Central memory CD4-positive, alpha-beta T cell (primary cell): ENCODE results near the gene CD1C.
A peak's percentile ranks its signal among the peaks of the same experiment; 100 is the strongest.
"Not testable (repeated sequence)": the region's sequence is repeated elsewhere in the genome, so short reads cannot be mapped to it uniquely, and the experiment has no call there.

Experiments used
- DNase-seq: peaks from one replicate; pipeline ENCODE4 v3.0.0; 2022
- total RNA-seq, 3 experiments: gene quantifications; one replicate each; lab custom pipeline; 2026; lab: John Stamatoyannopoulos, UW

The CD1C gene
- 0 to 0.07 (median 0) reads per million in 3 experiments for total RNA-seq

DNA sequence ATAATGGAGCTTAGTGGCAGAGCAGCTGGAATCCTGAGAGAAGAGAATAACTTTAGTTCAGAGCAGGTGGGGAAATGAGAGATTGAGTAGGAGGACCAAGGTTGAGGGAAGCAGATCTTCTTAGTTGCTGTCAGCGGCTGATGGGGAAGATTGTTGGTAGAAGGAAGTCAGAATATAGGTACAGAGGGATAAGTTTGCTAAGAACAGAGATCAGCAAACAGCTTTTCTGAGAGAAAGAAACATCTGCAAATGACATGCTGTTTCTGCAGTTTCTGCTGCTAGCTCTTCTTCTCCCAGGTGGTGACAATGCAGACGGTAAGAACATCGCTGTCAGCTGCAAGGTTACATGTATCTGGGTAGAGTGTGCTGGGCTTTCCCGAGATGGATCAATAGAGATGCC, at the start of gene CD1C:
CD1C (plus strand) TSS at position 113 of the 400 bp plus-strand sequence; CDS start at position 255, 142 bp downstream.
- no peak for DNase-seq

- no peak for DNase-seq
Measured at GRCh38 chr1:158246650-158247049, 43.1 kb upstream of the CD1C start.

GRCh38 chr1:158248118-158248517, 41.6 kb upstream of the CD1C start:
- DNase-seq: peak; percentile 55

DNA sequence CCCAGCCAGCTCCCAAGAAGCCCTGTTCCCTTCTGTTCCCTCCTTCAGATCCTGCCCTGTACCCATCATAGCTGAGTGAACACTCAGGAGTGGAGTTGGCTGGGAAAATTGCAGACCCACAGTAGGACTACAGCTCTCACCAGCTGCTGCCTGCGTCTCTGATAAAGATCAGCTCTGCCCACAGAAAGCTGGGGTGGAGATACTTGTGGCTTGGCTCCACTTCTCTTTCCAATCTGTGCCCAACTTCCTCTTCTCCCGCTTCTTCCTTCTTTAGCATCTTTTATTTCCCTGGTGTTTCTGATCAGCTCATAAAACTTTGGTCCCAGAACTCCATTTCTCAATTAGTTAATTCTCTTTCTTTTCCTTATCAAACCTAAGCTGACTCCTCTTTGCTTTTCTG, 41.0 kb upstream of the CD1C start:
- DNase-seq: no peak

DNA sequence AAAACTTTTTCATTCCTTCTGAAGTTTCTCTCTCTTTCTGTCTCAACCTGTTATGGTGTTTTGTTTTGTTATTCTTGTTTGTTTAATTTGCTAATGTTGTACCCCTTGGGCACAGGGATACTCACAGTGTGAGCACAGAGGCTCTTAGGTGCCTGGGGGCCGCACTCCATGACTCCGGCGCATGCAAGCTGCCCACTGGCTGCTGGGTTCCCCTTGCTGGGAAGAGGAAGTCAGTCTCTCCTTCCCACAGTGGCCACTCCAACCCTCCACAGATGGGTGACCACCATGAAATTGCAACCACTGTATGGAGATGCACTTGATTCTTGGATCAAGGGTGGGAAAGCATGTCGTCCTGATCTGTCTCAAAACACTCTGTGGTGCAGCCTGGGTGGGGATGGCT, 40.1 kb upstream of the CD1C start:
- DNase-seq: no peak

- DNase-seq: no peak
Measured at GRCh38 chr1:158251163-158251562, 38.6 kb upstream of the CD1C start.

DNA sequence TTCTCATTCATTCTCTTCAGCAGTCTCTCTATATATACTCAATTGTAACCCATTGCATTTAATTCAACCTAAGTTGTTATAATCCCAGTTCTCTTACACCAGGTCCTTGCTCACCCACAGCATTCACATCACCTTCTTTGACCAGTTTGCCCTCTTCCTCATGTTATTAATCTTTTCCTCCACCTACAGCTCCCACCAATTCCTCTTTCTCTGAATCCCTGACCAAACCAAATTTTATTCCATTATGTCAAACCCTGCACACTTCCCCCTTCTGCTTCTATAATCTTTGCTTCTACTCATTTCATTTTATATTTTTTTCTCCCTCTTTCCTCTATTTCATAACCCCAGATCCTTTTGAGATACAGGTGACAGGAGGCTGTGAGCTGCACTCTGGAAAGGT, 34.1 kb upstream of the CD1C start:
- no peak for DNase-seq

DNA sequence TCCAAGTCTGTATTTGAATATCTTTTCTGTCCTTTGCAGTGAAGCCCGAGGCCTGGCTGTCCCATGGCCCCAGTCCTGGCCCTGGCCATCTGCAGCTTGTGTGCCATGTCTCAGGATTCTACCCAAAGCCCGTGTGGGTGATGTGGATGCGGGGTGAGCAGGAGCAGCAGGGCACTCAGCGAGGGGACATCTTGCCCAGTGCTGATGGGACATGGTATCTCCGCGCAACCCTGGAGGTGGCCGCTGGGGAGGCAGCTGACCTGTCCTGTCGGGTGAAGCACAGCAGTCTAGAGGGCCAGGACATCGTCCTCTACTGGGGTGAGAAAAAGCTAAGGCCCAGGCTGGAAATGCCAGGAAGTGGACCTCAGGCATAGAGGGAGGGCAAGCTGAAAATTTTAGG, 33.0 kb upstream of the CD1C start:
- DNase-seq: not testable (repeated sequence)

DNA sequence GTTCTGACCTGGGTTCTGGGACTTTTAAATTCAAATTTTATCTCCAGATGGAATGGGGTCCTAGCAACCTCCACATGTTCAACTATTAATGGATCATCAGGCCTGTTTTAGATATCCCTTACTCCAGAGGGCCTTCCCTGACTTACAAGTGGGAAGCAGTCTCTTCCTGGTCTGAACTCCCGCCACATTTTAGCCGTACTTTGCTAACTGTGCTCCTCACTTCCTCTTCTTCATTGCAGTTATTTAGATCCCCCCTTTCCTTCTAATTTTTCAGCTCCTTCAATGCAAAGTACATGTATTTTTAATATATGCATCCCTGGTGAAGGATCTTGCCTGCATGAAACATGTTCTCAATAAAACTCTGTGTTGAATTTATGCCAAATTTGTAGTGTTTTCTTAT, 31.8 kb upstream of the CD1C start:
- DNase-seq: no peak

- no peak for DNase-seq
Measured at GRCh38 chr1:158259117-158259516, 30.6 kb upstream of the CD1C start.

GRCh38 chr1:158272681-158273080, 17.0 kb upstream of the CD1C start:
- no peak for DNase-seq

DNA sequence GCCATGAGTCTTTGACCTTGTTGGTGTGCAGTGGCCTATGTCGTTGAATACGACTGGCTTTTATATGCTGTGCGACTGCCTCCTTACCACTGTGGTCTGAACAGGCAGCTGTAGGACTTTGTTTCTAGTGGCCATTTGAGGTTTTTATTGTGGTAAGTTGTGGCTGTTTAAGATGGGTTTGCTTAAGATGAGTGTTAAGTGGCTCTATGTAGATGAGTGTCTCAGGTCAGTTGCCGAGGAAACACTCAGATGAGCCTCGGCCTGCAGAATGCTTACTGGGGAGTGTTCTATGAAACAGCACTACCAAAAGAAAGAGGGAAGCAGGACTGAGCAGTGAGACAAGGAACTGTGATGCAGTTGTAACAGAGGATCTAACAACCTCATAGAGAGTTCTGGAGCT, 14.9 kb upstream of the CD1C start:
- DNase-seq: no peak

DNA sequence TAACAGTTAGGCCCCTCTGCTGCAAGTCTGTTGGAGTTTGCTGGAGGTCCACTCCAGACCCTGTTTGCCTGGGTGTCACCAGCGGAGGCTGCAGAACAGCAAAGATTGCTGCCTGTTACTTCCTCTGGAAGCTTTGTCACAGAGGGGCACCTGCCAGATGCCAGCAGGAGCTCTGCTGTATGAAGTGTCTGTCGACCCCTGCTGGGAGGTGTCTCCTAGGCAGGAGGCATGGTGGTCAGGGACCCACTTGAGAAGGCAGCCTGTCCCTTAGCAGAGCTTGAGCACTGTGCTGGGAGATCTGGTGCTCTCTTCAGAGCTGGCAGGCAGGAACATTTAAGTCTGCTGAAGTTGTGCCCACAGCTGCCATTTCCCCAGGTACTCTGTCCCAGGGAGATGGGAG, 7.3 kb upstream of the CD1C start:
- not testable (repeated sequence) for DNase-seq

- no peak for DNase-seq
Measured at GRCh38 chr1:158283965-158284364, 5.8 kb upstream of the CD1C start.

- no peak for DNase-seq
Measured at GRCh38 chr1:158285756-158286241, 3.9 kb upstream of the CD1C start.

DNA sequence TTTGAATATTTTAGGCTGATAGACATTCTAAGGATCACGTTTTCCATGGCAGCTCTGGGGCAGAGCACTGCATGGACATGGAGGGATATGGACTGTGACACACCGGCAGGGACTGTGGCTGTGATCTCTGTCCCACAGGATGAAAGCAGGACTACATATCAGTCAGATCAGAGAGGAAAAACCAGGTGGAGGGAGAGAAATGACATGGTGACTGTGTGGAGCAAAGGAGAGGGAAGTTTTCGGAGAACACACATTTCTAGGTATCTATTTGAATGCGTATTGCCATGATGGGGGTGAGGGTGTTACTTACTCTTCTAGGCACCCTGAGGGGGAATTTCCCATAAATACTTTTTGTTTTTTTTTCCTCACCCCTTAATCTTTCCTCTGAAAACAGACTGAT, 3.2 kb upstream of the CD1C start:
- no peak for DNase-seq

- DNase-seq: no peak
Measured at GRCh38 chr1:158286941-158287346, 2.8 kb upstream of the CD1C start.

DNA sequence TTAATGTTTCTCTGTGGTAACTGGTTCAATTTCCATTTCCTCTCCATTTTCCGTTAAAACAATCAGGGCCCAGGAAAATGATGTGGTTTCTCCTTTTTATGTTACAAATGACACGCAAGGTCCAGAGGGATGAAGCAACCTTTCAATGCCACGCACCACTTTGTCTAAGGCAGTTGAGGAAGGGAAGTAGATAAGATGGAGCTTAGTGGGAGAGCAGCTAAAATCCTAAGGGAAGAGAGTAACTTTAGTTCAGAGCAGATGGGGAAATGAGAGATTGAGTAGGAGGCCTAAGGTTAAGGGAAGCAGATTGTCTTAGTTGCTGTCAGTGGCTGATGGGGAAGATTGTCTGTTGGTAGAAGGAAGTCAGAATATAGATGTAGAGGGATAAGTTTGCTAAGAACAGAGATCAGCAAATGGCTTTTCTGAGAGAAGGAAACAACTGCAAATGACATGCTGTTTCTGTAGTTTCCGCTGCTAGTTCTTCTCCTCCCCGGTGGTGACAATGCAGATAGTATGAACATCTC, 660 bp downstream of the CD1C start:
- DNase-seq: no peak

DNA sequence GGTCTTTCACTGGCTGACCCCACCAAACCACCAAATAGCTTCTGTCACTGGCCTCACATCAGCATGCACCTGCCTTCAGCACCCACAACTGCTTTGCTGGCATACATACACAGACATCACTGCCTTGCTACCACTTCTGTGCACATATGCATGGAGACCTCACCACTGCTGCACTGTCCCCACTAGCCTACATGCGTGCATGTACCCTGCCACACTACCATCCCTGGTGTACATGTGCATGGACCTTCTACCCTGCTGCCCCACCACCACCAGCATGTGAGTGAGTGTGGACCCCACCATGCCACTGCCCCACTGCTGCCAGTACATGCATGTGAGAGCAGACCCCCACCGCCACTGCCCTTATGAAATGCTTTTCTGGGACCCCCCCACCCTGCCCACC, 6.1 kb downstream of the CD1C start:
- no peak for DNase-seq

DNA sequence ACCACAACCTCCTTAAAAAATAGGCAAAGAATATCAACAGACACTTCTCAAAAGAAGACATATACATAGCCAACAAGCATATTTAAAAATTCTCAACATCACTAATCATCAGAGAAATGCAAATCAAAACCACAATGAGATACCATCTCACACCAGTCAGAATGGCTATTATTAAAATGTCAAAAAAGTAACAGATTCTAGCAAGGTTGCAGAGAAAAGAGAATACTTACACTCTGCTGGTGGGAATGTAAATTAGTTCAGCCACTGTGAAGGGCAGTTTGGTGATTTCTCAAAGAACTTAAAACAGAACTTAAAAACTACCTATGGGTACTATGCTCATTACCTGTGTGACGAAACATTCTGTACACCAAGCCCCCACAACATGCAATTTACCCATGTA, 20.9 kb downstream of the CD1C start:
- DNase-seq: no peak

- no peak for DNase-seq
Measured at GRCh38 chr1:158311066-158311465, 21.3 kb downstream of the CD1C start.

- DNase-seq: no peak
Measured at GRCh38 chr1:158323866-158324265, 34.1 kb downstream of the CD1C start.

GRCh38 chr1:158324395-158324794, 34.7 kb downstream of the CD1C start:
- no peak for DNase-seq

GRCh38 chr1:158327481-158327880, 37.8 kb downstream of the CD1C start:
- DNase-seq: no peak

DNA sequence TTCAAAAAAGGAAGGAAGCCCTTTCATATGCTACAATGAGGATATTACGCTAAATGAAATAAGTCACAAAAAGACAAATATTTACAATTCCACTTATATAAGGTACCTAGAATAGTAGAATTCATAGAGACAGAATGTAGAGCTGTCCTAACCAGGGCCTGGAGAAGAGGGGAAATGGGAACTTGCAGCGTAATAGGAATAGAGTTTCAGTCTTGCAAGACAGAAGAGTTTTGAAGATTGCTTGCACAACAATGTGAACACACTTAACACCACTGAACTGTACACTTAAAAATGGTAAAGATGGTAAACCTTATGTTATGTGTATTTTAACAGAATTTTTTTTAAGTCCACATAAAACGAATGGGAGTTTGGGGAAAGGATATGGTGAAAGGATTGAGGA, 38.7 kb downstream of the CD1C start:
- no peak for DNase-seq
